Testis (tissue), 3 donors: ENCODE results near the gene ADRA2C. TPM values are rescaled to one million over a fixed set of nuclear protein-coding genes. Genes with fewer than 3 reads are reported as not detected.
"Not testable (repeated sequence)": the region's sequence is repeated elsewhere in the genome, so short reads cannot be mapped to it uniquely, and the experiment has no call there.

Source experiments
- DNase-seq: peaks from one replicate; pipeline ENCODE4 v3.0.0-alpha.2; 2019
- H3K27ac ChIP-seq, 2 donors: fragments of 200-600 bp; sonication (generic); one replicate each; pipeline ENCODE4 v1.5.1; 2019
- H3K27me3 ChIP-seq: fragments of 200-600 bp; sonication (generic); one replicate; pipeline ENCODE4 v1.5.1; 2019
- H3K36me3 ChIP-seq: fragments of 200-600 bp; sonication (generic); one replicate; pipeline ENCODE4 v1.5.1; 2017; ENCODE audit warnings: low read depth; ENCODE audit errors: missing control alignments
- H3K4me1 ChIP-seq: fragments of 200-600 bp; sonication (generic); one replicate; pipeline ENCODE4 v1.5.1; 2019
- H3K4me3 ChIP-seq, 2 donors: fragments of 200-600 bp; sonication (generic); one replicate each; pipeline ENCODE4 v1.5.1; 2017 to 2019
- H3K9me3 ChIP-seq: fragments of 200-600 bp; sonication (generic); one replicate; pipeline ENCODE4 v1.5.1; 2017
- POLR2A ChIP-seq: fragments of 450-650 bp; IDR thresholded peaks from one replicate; pipeline ENCODE4 v1.6.1; 2017; ENCODE audit warnings: antibody characterized with exemption, mild to moderate bottlenecking, moderate library complexity
- WGBS, 2 donors: methylation state at CpG; one replicate each; pipeline ENCODE4 v1.1.5; 2018; 5-methylcytosine and 5-hydroxymethylcytosine counted together
- intact Hi-C: fragments of 100-400 bp; cut with DNase I; formaldehyde crosslinking; loops from one replicate; pipeline ENCODE4 v1.15.1; 2023; ENCODE audit warnings: low total_unique reads
- polyA plus RNA-seq: library from polyadenylated mRNA; stranded (reverse); fragments of 350-450 nt; fragmentation: Illumina TruSeq; extraction: RNeasy Lipid Tissue Mini Kit (QIAGEN cat#74804); gene quantifications from one replicate; pipeline ENCODE4 v1.2.3, GENCODE V29; 2014; ENCODE audit warnings: low read depth, low replicate concordance; ENCODE audit not compliant: insufficient read depth
- total RNA-seq, 2 donors: library from RNA; depleted of rRNA; stranded (reverse); fragments of >200 nt; gene quantifications; one replicate each; pipeline ENCODE4 v1.2.3, GENCODE V29; 2016
- TF ChIP-seq, protein P1 (sequence below), 3 experiments: fragments of 450-650 bp in 2 of 3; fragments of 200-600 bp in 1 of 3; sonication (generic) in 1 of 3; IDR thresholded peaks; one replicate each; pipeline ENCODE4 v1.5.1; 2016 to 2019; ENCODE audit warnings: antibody characterized with exemption in 3 of 3, mild to moderate bottlenecking in 2 of 3, moderate library complexity in 1 of 3

The ADRA2C gene
- total and polyA plus RNA-seq, 3 donors from 2014 or later: 7.2 to 16.0 (median 9.3) TPM

DNA sequence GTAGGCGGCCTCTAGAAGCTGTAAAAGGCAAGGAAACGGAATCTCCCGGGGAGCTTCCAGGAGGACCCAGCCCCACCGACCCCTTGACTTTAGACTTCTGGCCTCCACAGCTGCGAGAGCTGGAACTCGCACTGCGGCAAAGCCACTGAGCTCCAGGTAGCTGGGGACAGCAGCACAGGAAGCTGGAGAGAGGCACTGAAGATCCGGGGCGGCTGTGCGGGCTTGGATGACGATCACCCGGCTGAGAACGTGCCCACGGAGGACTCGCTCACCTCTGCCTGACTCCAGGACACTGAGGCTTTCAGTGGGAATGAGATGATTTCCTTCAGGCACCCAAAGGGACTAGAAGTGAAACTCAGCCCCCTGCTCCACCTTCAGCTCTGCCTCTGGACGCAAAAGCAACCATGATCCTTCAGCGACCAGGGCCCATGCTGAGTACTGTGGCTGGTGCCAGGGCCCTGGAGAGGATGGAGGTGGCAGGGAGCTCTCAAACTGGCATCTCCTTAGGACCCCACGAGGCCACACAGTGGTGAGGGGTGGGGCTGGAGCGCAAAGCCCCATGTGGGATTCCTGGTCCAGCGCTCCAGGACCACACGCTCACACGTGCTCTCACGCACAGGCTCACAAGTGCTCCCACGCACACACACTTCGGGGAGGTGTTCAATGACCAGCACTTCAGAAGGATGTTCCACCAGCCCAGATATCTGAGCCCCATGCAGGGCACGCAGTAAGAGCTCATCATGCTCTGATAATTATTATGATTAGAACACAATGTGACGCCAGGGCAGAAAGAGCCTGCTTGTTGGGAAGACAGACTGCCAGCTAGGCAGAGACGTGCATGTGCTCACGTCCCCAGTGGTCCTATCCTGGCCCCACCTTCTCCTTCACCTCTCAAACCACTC, 47.2 kb downstream of the ADRA2C start:
- H3K4me1 ChIP-seq: no peaks in the 10 kb centered on the region
- H3K9me3 ChIP-seq: no peaks in the 10 kb centered on the region
- H3K27ac ChIP-seq: no peak overlapping the region
- no peak for DNase-seq
- no peak for TF ChIP-seq POLR2A
- TF ChIP-seq, protein P1, sequence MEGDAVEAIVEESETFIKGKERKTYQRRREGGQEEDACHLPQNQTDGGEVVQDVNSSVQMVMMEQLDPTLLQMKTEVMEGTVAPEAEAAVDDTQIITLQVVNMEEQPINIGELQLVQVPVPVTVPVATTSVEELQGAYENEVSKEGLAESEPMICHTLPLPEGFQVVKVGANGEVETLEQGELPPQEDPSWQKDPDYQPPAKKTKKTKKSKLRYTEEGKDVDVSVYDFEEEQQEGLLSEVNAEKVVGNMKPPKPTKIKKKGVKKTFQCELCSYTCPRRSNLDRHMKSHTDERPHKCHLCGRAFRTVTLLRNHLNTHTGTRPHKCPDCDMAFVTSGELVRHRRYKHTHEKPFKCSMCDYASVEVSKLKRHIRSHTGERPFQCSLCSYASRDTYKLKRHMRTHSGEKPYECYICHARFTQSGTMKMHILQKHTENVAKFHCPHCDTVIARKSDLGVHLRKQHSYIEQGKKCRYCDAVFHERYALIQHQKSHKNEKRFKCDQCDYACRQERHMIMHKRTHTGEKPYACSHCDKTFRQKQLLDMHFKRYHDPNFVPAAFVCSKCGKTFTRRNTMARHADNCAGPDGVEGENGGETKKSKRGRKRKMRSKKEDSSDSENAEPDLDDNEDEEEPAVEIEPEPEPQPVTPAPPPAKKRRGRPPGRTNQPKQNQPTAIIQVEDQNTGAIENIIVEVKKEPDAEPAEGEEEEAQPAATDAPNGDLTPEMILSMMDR (IDR thresholded peaks at IDR 0.05): no peak
- no peaks in the 10 kb centered on the region for H3K27me3 ChIP-seq
- H3K36me3 ChIP-seq: no peaks in the 10 kb centered on the region
- no peak overlapping the region for H3K4me3 ChIP-seq
- 78 to 82% methylated on average over 24 to 29 of the region's 29 CpGs for WGBS, 2 donors
- intact Hi-C loops: no loop called here

DNA sequence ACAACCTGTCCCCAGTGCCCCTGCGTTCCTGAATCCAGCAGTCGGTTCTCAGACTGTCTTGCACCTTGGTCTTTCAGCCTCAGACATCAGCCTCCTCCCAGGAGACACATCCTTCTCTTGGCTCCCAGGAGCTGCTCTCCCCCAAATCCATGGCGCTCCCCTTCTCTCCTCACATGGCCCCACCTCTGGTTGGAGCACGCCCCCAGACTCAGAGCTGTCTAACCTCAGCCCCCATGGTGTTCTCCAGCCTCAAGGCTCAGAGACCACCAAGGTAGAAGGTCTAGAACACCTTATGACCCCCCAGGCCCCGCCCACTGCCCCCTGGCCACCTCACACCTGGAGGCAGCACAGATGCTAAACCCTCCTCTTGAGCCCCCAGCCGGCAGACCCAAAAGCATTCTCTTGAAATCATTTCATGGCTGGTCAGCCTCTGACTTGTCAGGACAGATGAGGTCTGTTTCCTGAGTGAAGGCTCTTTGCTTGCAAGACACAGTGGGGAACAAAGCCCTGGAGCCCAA, 47.9 kb downstream of the ADRA2C start:
- Histone ChIP-seq H3K27ac (no peak overlapping the region), H3K4me3 (no peak overlapping the region), H3K9me3 (no peaks in the 10 kb centered on the region), H3K4me1 (no peaks in the 10 kb centered on the region), H3K36me3 (no peaks in the 10 kb centered on the region), H3K27me3 (no peaks in the 10 kb centered on the region)
- WGBS, 2 donors: 82 to 86% methylated on average over 4 to 6 of the region's 6 CpGs
- DNase-seq: no peak
- TF ChIP-seq, protein P1 (IDR thresholded peaks at IDR 0.05): no peak
- no peak for TF ChIP-seq POLR2A
- intact Hi-C loops: no loop called here

DNA sequence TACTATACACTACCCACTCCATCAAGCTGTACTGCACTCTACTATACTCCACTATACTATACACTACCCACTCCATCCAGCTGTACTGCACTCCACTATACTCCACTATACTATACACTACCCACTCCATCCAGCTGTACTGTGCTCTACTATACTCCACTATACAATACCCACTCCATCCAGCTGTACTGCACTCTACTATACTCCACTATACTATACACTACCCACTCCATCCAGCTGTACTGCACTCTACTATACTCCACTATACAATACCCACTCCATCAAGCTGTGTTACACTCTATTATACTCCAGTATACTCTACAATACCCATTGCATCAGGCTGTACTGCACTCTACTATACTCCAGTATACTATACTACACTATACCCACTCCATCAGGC, 48.7 kb downstream of the ADRA2C start:
- H3K27me3 ChIP-seq, H3K4me1 ChIP-seq, H3K4me3 ChIP-seq, intact Hi-C loops, H3K9me3 ChIP-seq, DNase-seq, H3K27ac ChIP-seq, H3K36me3 ChIP-seq: not testable (repeated sequence)

DNA sequence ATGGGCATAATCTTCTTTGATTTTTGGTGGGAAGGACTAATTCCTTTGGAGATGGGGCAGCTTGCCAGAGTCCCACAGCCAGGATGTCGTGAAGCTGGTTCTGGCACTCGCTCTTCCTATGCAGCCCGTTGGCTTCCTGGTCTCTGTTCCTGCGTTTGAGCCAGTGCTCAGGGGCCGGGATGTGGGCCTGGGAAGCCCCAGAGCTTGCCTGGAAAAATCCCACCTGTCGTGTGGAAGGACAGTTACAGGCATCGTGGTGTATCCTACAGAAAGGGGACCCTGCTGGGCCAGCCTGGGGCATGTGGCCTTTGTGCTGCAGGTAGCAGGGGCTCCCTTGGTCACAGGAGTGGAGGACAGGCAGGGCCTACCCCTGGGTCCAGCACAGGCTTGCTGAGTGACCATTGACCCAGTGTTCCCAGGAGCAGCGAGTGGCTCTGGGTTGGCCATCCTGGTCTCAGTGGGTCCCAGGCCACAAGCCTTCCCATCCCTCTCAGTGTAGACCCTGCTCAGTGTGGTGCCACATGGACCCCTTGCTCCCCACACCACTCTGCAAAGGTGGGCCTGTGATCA, 50.2 kb downstream of the ADRA2C start:
- 73 to 80% methylated on average over 1 to 8 of the region's 8 CpGs for WGBS, 2 donors
- intact Hi-C loops: no loop called here

More for the DNA sequence above, 50.2 kb downstream of the ADRA2C start:
- TF ChIP-seq, protein P1 (IDR thresholded peaks at IDR 0.05): no peak
- TF ChIP-seq POLR2A: no peak
- no peaks in the 10 kb centered on the region for H3K4me1 ChIP-seq
- H3K27me3 ChIP-seq: no peaks in the 10 kb centered on the region
- DNase-seq: no peak
- H3K36me3 ChIP-seq: no peaks in the 10 kb centered on the region
- H3K27ac ChIP-seq: no peak overlapping the region
- no peak overlapping the region for H3K4me3 ChIP-seq
- no peaks in the 10 kb centered on the region for H3K9me3 ChIP-seq
